ENCODE measurements around the gene RING1.

DNA sequence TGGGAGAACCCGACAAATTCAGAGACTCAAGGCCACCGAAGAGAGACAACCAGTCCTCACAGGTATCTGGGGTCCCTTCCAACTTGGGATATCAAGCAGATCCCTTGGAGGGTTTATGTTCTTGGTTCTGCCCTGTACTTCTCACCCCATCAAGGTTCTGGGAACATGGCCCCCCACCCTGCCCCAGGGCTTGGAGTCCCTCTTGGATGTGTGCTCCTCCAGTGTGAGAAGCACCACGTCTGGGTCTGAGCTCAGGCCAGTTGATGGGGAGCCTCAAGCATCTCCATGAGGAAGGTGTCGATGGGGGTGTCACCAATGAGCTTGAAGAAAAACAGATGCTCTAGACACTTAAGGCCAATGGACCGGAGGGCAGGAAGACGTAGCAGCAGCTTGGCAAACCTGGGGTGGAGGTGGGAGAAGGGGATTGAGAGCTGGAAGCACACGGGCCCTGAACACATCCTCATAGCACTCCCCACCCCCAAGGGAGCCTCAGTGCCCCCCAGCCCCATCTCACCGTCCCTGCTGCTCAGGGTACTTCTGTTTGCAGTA lies 13.8 kb upstream of the RING1 start:
- TF ChIP-seq, protein P1, sequence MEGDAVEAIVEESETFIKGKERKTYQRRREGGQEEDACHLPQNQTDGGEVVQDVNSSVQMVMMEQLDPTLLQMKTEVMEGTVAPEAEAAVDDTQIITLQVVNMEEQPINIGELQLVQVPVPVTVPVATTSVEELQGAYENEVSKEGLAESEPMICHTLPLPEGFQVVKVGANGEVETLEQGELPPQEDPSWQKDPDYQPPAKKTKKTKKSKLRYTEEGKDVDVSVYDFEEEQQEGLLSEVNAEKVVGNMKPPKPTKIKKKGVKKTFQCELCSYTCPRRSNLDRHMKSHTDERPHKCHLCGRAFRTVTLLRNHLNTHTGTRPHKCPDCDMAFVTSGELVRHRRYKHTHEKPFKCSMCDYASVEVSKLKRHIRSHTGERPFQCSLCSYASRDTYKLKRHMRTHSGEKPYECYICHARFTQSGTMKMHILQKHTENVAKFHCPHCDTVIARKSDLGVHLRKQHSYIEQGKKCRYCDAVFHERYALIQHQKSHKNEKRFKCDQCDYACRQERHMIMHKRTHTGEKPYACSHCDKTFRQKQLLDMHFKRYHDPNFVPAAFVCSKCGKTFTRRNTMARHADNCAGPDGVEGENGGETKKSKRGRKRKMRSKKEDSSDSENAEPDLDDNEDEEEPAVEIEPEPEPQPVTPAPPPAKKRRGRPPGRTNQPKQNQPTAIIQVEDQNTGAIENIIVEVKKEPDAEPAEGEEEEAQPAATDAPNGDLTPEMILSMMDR (conservative IDR thresholded peaks at IDR 0.05; ENCODE audit: low read length), result no peak
- no peak for TF ChIP-seq EZH2phosphoT487 (IDR thresholded peaks at IDR 0.05; ENCODE audit: borderline replicate concordance, low read depth, low read length)
